ENCODE results near the gene ATP4A. TPM values are rescaled to one million over a fixed set of nuclear protein-coding genes. Genes with fewer than 3 reads are reported as not detected.

The ATP4A gene
- total RNA-seq, 2 donors from 2014 or later, result not detected

DNA sequence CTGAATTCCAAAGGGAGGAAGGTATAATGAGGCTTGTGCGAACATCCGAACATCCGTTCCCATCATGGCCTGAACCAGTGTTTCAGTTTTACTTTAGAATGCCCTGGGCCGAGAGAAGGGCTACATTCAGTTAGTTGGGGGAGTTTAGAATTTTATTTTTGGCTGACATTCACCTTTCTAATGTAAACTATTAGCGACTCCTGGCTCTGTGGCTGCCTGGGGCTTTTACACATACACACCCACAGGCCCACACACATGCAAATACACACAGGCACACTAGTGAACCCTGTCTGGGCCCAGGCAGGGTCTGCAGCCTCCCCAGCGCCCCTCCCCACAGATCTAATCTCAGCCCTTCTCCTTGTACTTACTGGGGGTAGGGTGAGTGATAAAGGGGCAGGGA is 24.1 kb downstream of the ATP4A start:
- no peaks in the 10 kb centered on the region for H3K36me3 ChIP-seq
- no peaks in the 10 kb centered on the region for H3K27me3 ChIP-seq
- peaks cover 0 to 2% of the 10 kb centered on the region in 2 donors for H3K4me1 ChIP-seq
- DNase-seq (ENCODE audit: low spot score), result no peak
- no peak overlapping the region for H3K4me3 ChIP-seq
- TF ChIP-seq, protein P1, sequence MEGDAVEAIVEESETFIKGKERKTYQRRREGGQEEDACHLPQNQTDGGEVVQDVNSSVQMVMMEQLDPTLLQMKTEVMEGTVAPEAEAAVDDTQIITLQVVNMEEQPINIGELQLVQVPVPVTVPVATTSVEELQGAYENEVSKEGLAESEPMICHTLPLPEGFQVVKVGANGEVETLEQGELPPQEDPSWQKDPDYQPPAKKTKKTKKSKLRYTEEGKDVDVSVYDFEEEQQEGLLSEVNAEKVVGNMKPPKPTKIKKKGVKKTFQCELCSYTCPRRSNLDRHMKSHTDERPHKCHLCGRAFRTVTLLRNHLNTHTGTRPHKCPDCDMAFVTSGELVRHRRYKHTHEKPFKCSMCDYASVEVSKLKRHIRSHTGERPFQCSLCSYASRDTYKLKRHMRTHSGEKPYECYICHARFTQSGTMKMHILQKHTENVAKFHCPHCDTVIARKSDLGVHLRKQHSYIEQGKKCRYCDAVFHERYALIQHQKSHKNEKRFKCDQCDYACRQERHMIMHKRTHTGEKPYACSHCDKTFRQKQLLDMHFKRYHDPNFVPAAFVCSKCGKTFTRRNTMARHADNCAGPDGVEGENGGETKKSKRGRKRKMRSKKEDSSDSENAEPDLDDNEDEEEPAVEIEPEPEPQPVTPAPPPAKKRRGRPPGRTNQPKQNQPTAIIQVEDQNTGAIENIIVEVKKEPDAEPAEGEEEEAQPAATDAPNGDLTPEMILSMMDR (IDR thresholded peaks at IDR 0.05), result no peak
- no peak overlapping the region for H3K27ac ChIP-seq
- no peaks in the 10 kb centered on the region for H3K9me3 ChIP-seq

DNA sequence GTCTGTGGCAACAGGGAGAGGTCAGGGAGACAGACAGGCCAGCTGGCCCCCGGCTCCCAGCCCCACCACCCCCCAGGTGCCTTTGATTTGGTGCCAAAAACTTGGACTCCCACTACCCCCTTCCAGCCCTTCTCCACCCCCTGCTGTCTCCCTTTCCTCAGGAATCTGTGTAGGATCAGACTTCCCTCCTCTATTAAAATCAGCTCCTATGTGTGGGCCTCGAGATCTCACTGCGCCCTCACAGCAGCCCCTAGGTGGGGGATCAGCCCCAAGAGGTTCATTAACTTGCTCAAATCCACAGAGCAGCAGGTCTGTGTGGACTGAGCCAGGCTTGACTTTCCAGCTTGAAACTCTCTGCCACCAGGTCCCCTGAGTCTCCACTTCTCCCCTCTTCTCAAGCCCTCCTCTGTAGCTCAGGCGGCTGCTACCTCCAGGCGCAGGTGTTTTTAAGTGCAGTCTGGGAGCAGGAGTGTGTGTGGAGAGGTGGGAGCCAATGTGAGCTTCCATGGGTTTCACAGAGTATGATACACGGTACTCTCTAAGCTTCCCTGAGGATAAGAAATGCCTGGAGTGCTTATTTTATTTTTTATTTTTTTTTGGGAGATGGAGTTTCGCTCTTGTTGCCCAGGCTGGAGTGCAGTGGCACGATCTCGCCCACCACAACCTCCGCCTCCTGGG is 28.5 kb downstream of the ATP4A start:
- DNase-seq (ENCODE audit: low spot score), result no peak
- H3K36me3 ChIP-seq, result no peaks in the 10 kb centered on the region
- H3K9me3 ChIP-seq, result no peaks in the 10 kb centered on the region
- TF ChIP-seq, protein P1 (IDR thresholded peaks at IDR 0.05), result no peak
- no peak overlapping the region for H3K27ac ChIP-seq
- H3K4me1 ChIP-seq, result peaks cover 0 to 8% of the 10 kb centered on the region in 2 donors
- no peak overlapping the region for H3K4me3 ChIP-seq
- no peaks in the 10 kb centered on the region for H3K27me3 ChIP-seq

GRCh38 chr19:35533822-35534392 is 29.6 kb downstream of the ATP4A start:
- peaks cover 0 to 3% of the 10 kb centered on the region in 2 donors for H3K27me3 ChIP-seq

GRCh38 chr19:35533201-35533821 is 30.1 kb downstream of the ATP4A start, which contains the start of gene GAPDHS:
TSS of gene GAPDHS (plus strand) at chr19:35533456. CDS start at chr19:35533528, 72 bp downstream.
- Histone ChIP-seq H3K27me3 (peaks cover 0 to 3% of the 10 kb centered on the region in 2 donors), H3K36me3 (no peaks in the 10 kb centered on the region), H3K4me1 (peaks cover 0 to 8% of the 10 kb centered on the region in 2 donors), H3K9me3 (no peaks in the 10 kb centered on the region), H3K4me3 (no peak within 1 kb of the TSS), H3K27ac (no peak within 1 kb of the TSS)
- DNase-seq (ENCODE audit: low spot score), result no peak
- TF ChIP-seq, protein P1 (IDR thresholded peaks at IDR 0.05), result no peak

More at GRCh38 chr19:35533822-35534392, 29.6 kb downstream of the ATP4A start:
- Histone ChIP-seq H3K4me3 (no peak overlapping the region), H3K27ac (no peak overlapping the region), H3K9me3 (no peaks in the 10 kb centered on the region), H3K4me1 (peaks cover 0 to 8% of the 10 kb centered on the region in 2 donors), H3K36me3 (no peaks in the 10 kb centered on the region)
- DNase-seq (ENCODE audit: low spot score), result no peak
- TF ChIP-seq, protein P1 (IDR thresholded peaks at IDR 0.05), result no peak

DNA sequence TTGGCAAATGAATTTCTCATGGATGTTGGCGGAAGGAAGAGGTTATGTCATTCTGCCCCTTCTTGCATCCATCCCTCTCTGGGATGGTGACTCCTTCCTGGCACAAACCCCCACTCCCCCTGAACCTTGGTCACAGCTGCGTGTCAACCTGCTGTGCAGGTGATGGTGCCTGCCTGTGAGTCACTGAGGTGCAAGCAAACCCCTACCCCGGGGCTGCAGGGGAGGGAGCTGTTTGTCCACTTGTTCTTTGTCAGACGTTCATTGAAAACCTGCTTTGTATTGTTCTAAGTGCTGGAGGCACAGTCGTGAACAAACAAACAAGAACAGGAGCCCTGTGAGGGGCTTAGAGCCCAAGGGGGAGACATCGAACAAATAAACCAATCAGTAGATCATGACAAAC is 32.2 kb downstream of the ATP4A start:
- peaks cover 0 to 8% of the 10 kb centered on the region in 2 donors for H3K4me1 ChIP-seq
- no peaks in the 10 kb centered on the region for H3K36me3 ChIP-seq
- no peak overlapping the region for H3K4me3 ChIP-seq
- no peak overlapping the region for H3K27ac ChIP-seq
- TF ChIP-seq, protein P1 (IDR thresholded peaks at IDR 0.05), result no peak
- no peaks in the 10 kb centered on the region for H3K9me3 ChIP-seq
- no peak for DNase-seq (ENCODE audit: low spot score)
- peaks cover 0 to 3% of the 10 kb centered on the region in 2 donors for H3K27me3 ChIP-seq

Data from right atrium auricular region (tissue), 2 donors.